HG02678 (cell line): ENCODE results near the gene CDK8.
"Not testable (repeated sequence)": the region's sequence is repeated elsewhere in the genome, so short reads cannot be mapped to it uniquely, and the experiment has no call there.

Experiments used
- ATAC-seq: cut with Tn5 transposase; IDR thresholded peaks from one replicate; pipeline ENCODE4 v1.9.1; 2021; ENCODE audit warnings: mild to moderate bottlenecking, moderate library complexity; ENCODE audit not compliant: unreplicated experiment

The CDK8 gene

DNA sequence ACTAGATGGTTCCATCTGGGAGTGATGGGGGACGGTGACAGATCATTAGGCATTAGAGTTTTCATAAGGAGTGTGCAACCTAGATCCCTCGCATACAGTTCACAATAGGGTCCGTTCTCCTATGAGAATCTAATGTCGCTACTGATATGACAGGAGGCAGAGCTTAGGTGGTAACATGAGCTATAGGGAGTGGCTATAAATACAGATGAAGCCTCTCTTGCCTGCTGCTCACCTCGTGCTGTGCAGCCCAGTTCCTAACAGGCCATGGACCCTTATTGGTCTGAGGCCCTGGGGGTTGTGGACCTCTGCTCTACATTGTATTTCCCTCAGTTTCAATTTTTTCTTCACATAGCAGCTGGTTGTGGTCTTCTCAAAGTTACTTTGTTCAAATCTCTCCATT, 56.5 kb downstream of the CDK8 start:
- no peak for ATAC-seq

DNA sequence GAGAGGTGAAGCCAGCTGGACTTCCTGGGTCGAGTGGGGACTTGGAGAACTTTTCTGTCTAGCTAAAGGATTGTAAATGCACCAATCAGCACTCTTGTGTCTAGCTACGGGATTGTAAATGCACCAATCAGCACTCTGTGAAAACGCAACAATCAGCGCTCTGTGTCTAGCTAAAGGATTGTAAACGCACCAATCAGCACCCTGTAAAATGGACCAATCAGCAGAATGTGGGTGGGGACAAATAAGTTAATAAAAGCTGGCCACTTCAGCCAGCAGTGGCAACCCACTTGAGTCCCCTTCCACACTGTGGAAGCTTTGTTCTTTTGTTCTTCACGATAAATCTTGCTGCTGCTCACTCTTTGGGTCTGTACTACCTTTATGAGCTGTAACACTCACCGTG, 58.1 kb downstream of the CDK8 start:
- ATAC-seq = not testable (repeated sequence)

DNA sequence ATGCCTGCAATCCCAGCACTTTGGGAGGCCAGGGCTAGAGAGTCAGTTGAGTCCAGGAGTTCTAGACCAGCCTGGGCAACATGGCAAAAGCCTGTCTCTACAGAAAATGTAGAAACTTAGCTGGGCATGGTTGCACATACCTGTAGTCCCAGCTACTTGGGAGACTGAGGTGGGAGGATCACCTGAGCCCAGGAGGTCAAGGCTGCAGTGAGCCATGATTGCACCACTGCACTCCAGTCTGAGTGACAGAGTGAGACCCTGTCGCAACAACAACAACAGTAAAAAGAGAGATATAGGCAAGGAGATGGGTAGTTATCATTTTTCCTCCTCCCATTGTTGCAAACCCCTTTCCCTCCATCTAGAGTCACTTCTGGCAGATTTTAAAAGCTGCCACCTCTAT, 62.2 kb downstream of the CDK8 start:
- ATAC-seq = not testable (repeated sequence)

DNA sequence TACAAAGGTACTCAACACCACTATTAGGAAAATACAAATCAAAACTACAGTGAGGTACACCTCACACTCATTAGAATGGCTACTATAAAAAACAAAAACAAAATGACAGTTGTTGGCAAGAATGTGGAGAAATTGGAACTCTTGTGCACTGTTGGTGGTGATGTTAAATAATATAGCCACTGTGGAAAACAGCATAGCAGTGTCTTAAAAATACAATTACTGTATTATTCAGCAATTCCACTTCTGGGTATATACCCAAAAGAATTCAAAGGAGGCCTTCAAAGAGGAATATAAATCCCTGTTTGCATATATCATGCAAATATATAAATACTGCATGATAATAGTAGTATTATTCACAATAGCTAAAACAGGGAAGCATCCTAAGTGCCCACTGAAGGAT, 66.8 kb downstream of the CDK8 start:
- ATAC-seq = no peak

DNA sequence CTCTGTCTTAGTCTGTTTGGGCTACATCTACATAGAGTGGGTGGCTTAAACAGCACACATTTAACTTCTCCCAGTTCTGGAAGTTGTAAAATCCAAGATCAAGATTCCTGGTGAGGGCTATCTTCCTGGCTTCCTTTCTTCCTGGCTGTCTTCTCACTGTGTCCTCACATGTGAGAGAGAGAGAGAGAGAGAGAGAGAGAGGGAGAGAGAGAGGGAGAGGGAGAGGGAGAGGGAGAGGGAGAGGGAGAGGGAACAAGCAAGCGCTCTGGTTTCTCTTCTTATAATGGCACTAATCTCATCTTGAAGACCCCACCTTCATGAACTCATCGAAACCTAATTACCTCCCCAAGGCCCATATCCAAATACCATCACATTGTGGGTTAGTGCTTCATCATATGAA, 69.2 kb downstream of the CDK8 start:
- no peak for ATAC-seq

DNA sequence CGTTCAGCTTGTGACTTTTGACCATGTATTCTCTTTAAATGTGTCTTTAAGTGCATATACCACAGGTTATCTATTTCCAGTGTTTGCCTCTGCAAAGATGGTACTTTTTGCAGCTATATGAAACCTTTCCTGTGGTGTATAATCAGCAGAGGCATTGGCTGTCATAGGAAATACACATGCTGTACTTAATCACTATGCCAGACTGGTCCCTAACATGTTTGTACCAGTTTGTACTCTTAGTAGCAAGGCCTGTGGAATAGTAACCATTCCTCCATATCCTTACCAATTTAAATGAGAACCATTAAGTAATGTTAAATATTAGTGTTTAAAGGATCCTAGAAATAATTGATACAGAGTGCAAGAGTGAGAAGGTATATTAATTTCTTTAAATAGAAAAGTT, 69.8 kb downstream of the CDK8 start:
- ATAC-seq = no peak

DNA sequence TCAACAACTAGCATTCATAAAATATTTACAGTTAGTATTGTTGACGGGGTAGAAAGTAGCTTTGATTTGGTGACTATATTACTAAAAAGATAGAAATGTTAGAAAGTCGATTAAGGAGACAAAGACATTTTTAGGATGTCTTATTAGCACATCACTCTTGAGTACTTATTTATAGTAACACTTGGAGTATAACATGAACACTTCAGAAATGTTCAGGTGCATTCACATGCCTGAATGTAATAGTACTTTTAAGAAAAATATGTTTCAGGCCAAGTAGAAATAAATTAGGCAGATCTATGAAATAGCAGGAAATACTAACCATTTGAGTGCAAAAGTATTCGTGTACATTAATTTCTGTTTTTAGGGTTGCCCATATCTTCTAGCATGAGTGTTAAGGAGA, 70.4 kb downstream of the CDK8 start:
- ATAC-seq = no peak

DNA sequence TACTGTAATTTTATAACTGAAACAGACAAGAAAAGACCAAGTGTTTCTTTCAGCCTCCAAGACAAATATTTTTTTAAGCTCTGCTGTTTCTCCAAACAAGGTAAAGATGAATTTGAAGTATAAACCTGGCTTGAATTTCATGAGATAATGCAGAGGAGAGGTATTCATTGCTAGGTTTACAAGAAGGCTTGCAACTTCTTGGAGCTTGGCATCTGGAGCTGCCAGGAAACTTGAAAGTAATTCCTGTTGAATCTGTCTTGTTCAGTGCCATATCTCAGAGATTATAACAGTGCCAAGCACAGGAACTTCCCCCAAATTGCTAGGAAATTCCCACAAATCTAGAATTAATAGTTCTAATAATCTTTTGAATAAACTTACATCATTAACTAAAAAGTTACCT, 70.9 kb downstream of the CDK8 start:
- no peak for ATAC-seq

DNA sequence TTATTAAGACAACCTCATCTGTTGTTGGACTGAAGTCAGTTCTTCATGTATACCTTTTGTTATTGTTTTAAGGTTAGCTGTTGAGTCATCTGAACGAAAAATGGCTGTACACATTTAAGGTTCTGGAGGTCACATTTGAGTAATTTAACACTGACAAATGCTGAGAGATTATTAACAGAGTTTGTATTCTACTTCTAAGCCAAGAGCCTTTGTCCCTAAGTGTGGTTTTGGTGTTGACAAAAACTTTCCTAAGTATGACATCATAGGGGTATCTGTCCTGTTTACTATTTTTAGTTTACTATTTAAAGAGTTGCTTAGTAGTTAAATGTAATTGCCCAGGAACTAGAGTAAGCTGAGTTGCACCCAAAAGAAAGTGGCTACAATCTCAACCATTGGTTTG, 71.9 kb downstream of the CDK8 start:
- ATAC-seq = peak; percentile 80

DNA sequence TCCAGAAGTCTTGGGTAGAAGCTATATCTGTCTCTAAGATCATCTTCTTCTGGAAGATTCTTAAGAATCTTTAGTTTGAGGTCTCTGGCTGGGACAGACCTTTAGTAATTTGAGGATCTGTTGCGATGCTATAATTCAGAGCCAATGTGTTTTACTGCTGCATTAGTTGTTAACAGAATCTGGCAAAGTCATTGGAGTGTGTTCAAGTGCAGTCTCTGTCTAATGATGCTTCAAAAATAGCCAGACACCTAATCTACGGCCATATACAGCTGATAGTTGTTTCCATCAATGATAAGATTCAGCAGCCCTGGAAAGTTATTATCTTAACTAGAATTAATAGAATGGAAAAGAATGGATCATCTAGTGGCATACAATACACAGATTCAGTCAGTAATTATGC, 72.6 kb downstream of the CDK8 start:
- ATAC-seq = no peak

DNA sequence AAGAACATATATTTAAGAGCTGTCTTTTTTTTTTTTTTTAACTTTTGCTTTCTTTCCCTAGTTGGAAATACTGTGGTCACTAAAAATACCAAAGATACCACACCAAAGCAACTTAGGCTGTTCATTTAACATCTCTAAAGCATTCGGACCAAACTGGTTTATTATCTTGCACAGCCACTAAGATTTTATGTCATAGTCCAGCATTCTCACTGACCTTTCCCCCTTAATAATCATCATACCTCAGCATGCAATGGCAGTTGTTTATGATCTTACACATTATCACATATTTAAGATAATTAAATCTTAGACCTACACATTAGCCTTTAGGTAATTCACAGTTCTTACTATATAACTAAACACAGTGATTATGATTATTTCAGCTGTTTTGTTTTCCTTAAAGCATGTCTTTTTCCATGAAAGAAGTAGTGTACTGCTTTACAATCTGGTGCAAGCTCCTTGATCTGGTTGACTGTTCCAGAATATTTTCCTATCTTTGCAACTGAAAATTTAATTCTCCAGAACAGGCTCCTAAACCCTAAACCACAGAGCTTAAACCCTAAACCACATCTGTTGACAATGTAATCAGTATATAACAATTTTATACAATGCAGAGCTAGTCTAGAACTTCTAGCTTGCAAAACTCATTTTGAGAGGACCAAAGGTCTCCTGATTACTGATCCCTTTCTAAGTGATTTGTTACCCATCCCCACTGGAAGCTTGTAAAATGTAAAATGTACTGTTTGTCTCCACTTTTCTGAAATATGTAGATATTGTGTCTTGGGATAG, 74.2 kb downstream of the CDK8 start:
- no peak for ATAC-seq

DNA sequence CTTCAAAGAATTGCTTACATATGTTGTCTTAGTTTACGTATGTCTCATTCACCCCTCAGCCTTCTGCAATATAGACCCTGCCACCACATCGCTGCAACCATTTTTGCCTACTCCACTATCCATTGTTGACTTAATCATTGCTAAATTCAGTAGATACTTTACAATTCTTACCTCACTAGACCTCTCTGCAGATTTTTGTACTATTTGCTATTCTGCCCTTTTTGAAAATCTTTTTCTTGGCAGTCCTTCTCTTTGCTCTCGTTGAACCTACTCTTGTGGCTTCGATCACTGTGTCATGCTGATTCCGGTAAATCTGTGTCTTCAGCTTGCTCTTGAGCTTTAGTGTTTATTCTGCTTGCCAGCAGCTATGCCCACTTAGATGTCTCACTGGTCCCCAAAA, 81.2 kb downstream of the CDK8 start:
- ATAC-seq = no peak

DNA sequence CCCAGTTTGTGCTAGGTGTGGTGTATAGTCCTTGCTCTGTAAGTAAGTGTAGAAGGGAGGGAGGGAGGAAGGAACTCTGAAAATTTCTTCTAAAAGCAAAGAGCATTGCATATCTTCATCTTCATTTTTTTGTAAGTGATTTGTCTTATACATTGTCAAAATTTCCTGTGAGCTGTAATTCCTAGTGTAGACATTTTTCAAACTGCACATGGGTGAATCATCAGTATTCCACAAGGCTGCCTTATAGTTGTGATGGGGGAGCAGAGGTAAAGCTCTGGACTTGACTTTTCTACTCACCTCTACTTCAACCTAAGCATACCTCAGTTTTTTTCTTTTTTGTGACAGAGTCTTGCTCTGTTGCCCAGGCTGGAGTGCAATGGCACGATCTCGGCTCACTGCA, 86.9 kb downstream of the CDK8 start:
- no peak for ATAC-seq

DNA sequence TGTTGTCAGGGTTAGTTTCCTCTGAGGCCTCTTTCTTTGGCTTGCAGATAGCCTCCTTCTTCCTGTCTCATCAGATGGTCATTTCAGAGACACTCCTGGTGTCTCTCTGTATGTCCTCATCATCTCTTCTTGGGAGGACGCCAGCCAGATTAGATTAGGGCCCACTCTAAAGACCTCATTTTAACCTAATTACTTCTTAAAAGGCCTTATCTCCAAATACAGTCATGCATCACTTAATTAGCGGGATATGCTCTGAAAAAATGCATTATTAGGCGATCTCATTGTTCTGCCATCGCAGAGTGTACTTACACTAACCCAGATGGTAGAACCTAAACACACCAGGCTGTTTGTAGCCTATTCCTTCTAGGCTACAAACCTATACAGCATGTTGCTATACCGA, 89.0 kb downstream of the CDK8 start:
- ATAC-seq = no peak

DNA sequence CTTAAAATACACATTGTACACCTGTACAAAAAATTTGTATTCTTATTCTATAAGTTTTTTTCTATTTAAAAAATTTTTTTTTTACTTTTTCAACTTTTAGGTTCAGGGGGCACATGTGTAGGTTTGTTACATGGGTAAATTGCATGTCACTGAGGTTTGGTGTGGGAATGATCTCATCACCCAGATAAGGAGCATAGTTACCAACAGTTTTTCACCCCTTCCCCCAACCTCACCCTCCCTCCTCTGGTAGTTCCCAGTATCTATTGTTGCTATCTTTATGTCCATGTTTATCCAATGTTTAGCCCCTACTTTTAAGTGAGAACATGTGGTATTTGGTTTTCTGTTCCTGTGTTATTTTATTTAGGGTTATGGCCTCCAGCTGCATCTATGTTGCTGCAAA, 89.9 kb downstream of the CDK8 start:
- no peak for ATAC-seq

DNA sequence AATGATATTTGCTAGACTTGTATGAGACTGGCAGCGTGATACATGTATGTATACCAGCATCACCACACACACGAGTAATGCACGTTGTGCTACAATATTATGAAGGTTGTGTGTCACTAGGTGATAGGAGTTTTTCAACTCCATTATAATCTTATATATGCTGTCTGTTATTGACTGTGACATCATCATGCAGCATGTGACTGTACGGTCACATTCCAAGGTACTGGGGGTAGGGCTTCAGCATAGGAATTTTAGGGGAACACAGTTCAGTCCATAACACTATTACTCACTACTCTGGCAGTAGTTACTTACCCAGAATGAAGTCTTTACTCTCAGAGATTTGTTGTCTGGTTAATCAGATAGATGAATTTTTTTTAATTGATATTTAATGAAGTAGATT, 91.1 kb downstream of the CDK8 start:
- no peak for ATAC-seq

DNA sequence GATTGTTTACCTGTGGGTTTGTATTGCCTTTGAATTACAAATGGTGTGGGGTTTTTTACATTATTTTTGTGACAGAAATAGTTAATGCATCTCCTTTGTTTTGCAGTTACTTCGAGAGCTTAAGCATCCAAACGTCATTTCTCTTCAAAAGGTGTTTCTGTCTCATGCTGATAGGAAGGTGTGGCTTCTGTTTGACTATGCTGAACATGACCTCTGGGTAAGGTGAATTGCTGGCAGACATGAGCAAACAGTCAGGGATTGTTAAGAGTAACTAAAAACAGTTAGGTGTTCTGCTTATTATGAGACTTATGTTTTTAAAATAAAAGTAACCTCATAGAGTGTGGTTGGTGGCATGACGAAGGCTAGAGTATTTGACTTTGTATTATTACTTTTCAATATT, 95.0 kb downstream of the CDK8 start:
- no peak for ATAC-seq

DNA sequence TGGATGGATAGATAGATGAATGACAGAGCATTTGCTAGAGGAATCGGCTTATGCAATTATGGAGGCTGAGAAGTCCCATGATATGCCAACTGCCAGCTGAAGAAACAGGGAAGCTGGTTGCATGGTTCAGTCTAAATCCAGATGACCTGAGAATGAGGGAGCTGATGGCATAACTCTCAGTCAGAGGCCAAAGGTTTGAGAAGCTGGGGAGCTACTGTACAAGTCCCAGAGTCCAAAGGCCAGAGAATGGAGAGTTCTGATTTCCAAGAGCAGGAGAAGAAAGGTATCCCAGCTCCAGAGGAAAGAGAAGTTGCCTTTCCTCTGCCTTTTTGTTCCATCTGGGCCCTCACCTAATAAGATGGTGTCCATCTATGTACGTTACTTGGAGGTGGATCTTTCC, 108.3 kb downstream of the CDK8 start:
- no peak for ATAC-seq

DNA sequence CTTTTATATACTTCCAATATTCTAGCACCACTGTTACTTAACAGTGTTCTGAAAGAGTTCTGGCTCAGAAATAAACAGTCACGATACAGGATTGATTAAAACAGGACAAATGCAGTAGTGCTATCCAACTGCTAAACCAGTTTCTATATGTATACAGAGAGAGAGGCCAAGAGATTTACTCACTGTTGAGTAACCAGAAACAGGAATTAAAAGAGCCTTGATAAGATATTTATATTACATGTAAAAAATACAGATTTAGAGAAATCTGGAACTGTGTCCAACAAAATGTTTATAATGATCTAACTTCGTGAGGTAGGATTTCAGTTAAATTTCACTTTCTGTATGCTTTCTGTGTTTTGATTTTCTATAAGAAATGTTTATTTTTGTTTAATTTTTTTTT, 116.6 kb downstream of the CDK8 start:
- no peak for ATAC-seq

DNA sequence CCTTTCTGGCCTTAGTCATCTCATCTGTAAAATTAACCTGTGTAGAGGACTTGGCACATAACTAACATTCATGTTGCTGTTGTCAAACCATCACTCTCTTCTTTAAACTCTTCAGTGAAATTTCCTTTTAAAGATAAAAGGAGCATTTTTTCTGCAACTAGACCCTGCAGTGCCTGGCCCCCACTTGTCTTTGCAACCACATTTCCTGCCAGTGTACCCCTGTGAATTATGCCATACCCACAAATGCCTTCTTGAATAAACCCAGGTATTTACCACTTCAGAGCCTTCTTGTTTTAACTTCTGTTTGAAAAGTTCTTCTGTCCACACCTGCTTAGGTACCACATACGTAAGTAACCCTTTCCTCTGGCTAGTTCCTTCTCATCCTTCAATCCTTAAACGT, 118.8 kb downstream of the CDK8 start:
- no peak for ATAC-seq

DNA sequence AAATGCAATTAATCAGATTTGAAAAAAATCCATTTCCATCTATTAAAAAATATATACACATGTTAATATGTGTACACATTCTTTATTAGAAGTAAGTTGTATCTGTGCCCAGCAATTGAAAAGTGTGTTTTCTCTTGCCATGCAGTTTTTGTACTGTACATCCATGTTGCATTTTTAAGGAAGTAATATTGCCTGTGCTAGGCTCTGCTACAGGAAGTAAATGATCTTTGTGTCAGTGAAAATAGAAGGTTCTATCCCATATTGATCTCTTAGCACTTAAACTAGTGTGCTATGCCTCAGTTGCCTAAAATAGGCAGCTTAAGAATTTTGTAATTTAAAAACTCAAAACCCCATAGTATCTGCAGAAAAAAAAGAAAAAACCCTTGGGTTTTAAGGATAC, 122.5 kb downstream of the CDK8 start:
- ATAC-seq = no peak

DNA sequence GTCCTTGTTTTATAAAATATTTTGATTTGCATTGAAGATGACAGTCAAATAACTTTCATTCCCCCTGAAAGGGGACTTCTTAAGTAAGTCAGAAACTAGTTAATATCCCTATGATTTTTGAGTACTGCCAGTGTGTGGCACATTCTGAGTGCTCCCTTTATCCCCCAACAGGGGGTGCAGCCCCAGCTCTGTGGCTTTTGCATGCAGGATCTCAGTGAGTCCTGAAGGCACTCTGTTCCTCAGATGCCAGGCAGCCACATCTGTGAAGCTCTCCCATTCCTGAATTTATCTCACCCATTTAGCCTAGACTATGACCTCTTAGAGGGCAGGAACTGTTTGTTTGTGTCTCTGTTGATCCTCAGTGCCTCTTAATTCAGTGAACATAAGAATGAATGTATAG, 123.1 kb downstream of the CDK8 start:
- no peak for ATAC-seq

DNA sequence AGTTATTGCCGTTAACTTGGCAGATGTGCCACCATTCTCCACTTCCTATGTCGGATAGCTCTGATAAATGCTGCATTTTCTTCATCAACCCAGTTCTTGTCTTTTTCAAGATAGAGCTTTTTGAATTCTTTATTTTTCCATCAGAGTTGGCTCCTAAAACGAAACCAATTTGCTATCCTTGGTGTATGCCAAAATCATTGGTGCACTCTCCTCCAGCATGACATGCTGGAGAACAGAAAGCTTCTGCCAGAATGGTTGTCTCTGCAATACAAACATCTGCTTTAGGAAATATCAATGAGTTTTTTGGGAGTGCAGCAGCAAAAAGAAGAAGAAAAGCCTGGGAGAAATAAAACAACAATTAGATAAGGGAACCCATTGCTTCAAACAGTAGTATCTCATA, 124.2 kb downstream of the CDK8 start:
- no peak for ATAC-seq
